ENCODE data around the gene SRPRB. TPM values are rescaled to one million over a fixed set of nuclear protein-coding genes. Genes with fewer than 3 reads are reported as not detected.

Gene SRPRB
- total and polyA plus RNA-seq, 2 donors (not counting 3 experiments of a cell fraction or from before 2014, with no cell fraction given) = 22.7 to 69.2 TPM

DNA sequence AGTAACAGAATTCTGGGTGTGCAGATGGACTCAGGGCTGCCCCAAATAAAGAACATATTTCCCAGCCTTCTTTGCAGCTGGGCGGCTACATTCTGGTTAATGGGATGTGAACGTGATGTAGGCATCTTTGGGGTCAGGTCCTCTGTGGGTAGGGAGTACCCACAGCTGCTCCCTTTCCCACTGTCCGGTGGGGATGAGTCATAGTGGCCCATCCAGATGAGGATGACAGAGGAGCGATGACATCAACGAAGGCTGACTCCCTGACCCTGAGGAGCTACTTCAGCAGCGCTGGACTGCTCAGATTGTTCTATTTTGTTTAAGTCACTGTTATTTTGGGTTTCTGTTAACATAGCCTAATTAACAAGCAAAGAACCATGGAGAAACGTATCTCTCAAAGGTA, 38.0 kb downstream of the SRPRB start:
- TF ChIP-seq, protein P1, sequence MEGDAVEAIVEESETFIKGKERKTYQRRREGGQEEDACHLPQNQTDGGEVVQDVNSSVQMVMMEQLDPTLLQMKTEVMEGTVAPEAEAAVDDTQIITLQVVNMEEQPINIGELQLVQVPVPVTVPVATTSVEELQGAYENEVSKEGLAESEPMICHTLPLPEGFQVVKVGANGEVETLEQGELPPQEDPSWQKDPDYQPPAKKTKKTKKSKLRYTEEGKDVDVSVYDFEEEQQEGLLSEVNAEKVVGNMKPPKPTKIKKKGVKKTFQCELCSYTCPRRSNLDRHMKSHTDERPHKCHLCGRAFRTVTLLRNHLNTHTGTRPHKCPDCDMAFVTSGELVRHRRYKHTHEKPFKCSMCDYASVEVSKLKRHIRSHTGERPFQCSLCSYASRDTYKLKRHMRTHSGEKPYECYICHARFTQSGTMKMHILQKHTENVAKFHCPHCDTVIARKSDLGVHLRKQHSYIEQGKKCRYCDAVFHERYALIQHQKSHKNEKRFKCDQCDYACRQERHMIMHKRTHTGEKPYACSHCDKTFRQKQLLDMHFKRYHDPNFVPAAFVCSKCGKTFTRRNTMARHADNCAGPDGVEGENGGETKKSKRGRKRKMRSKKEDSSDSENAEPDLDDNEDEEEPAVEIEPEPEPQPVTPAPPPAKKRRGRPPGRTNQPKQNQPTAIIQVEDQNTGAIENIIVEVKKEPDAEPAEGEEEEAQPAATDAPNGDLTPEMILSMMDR (IDR thresholded peaks at IDR 0.05; ENCODE audit: extremely low read depth in 1 of 2, insufficient read depth in 1 of 2, low read depth in 1 of 2, low read length in 2 of 2) = no peak
- TF ChIP-seq JUN (IDR thresholded peaks at IDR 0.05; ENCODE audit: borderline replicate concordance, insufficient read depth, insufficient read length, low read depth) = peak; percentile 6
- Histone ChIP-seq H3K4me3 (replicated peaks in 1 of 3; ENCODE audit: insufficient read depth in 1 of 3, low read depth in 1 of 3, low read length in 3 of 3) (no peak overlapping the region), H3K9ac (replicated peaks; ENCODE audit: extremely low read depth, insufficient read depth, low read length) (no peak overlapping the region), H2AFZ (ENCODE audit: low read depth, low read length) (no peak overlapping the region), H3K9me1 (replicated peaks; ENCODE audit: control insufficient read depth, extremely low read depth, insufficient read depth, low read length) (no peaks in the 10 kb centered on the region), H3K9me3 (replicated peaks; ENCODE audit: control insufficient read depth, insufficient read depth, low read length) (no peaks in the 10 kb centered on the region), H3K27ac (ENCODE audit: insufficient read depth, low read depth, low read length) (no peak overlapping the region), H3K36me3 (ENCODE audit: control insufficient read depth in 2 of 2, extremely low read depth in 1 of 2, insufficient read depth in 2 of 2, low read length in 2 of 2) (no peaks in the 10 kb centered on the region), H3K4me1 (ENCODE audit: control insufficient read depth, extremely low read depth, insufficient read depth, low read length) (no peaks in the 10 kb centered on the region), H3K79me2 (ENCODE audit: control insufficient read depth, insufficient read depth, low read length) (no peaks in the 10 kb centered on the region), H3K4me2 (ENCODE audit: insufficient read depth, low read length) (no peak overlapping the region), H3K27me3 (ENCODE audit: control insufficient read depth in 2 of 2, insufficient read depth in 2 of 2, low read length in 2 of 2) (peaks cover 0 to 2% of the 10 kb centered on the region in 2 experiments), H4K20me1 (replicated peaks; ENCODE audit: control insufficient read depth, extremely low read depth, insufficient read depth, low read length) (no peaks in the 10 kb centered on the region)
- BruUV-seq (replicated peaks) = no TSS peak
- intact Hi-C loops (cut with micrococcal nuclease) = no loop called here
- ChIA-PET CTCF (interaction anchor here (0.9 kb wide), 1 partner anchor 21 kb away, joined by 3 read pairs; no protein-coding TSS in a partner anchor), POLR2A (no interaction called here)
- DNase-seq (ENCODE audit: low read depth, low spot score) (no peak), FAIRE-seq (no peak)
- dilution Hi-C loops (cut with MboI; ENCODE audit: extremely low pct_ligation_motif_present, low sequenced_read_pairs) = no loop called here

DNA sequence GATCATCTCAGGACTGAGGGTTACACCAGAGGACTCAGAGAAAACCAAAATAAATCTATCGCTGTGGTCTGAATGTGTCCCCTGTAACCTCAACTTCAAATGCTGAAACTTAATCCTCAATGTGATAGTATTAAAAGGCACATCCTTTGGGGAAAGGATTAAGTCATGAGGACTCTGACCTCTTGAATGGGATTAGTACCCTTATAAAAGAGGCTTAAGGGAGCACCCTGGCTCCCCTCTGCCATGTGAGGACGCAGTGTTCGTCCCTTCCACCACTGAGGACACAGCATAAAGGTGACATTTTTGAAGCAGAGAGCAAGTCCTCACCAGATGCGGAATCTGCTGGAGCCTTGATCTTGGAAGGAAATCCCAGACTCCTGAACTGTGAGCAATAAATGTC, 39.5 kb downstream of the SRPRB start:
- DNase-seq (ENCODE audit: low read depth, low spot score) = no peak
- no peak for FAIRE-seq
- BruUV-seq (replicated peaks) = no TSS peak
- peaks cover 0 to 2% of the 10 kb centered on the region in 2 experiments for H3K27me3 ChIP-seq (ENCODE audit: control insufficient read depth in 2 of 2, insufficient read depth in 2 of 2, low read length in 2 of 2)
- no peaks in the 10 kb centered on the region for H4K20me1 ChIP-seq (replicated peaks; ENCODE audit: control insufficient read depth, extremely low read depth, insufficient read depth, low read length)
- H3K4me1 ChIP-seq (ENCODE audit: control insufficient read depth, extremely low read depth, insufficient read depth, low read length) = no peaks in the 10 kb centered on the region
- H3K9ac ChIP-seq (replicated peaks; ENCODE audit: extremely low read depth, insufficient read depth, low read length) = no peak overlapping the region
- dilution Hi-C loops (cut with MboI; ENCODE audit: extremely low pct_ligation_motif_present, low sequenced_read_pairs) = no loop called here
- no peak overlapping the region for H3K27ac ChIP-seq (ENCODE audit: insufficient read depth, low read depth, low read length)
- ChIA-PET CTCF (no interaction called here), POLR2A (no interaction called here)
- no peaks in the 10 kb centered on the region for H3K79me2 ChIP-seq (ENCODE audit: control insufficient read depth, insufficient read depth, low read length)
- no peak overlapping the region for H2AFZ ChIP-seq (ENCODE audit: low read depth, low read length)
- no peaks in the 10 kb centered on the region for H3K36me3 ChIP-seq (ENCODE audit: control insufficient read depth in 2 of 2, extremely low read depth in 1 of 2, insufficient read depth in 2 of 2, low read length in 2 of 2)
- intact Hi-C loops (cut with micrococcal nuclease) = no loop called here
- H3K4me3 ChIP-seq (replicated peaks in 1 of 3; ENCODE audit: insufficient read depth in 1 of 3, low read depth in 1 of 3, low read length in 3 of 3) = no peak overlapping the region
- H3K9me3 ChIP-seq (replicated peaks; ENCODE audit: control insufficient read depth, insufficient read depth, low read length) = no peaks in the 10 kb centered on the region
- no peaks in the 10 kb centered on the region for H3K9me1 ChIP-seq (replicated peaks; ENCODE audit: control insufficient read depth, extremely low read depth, insufficient read depth, low read length)
- no peak overlapping the region for H3K4me2 ChIP-seq (ENCODE audit: insufficient read depth, low read length)
- TF ChIP-seq POLR2AphosphoS5 (IDR thresholded peaks at IDR 0.05; ENCODE audit: insufficient read depth, low read depth, low read length) (no peak), MYC (IDR thresholded peaks at IDR 0.05; ENCODE audit: low read depth, low read length) (no peak), POLR2A (IDR thresholded peaks at IDR 0.05; ENCODE audit: low read depth, low read length) (no peak), JUN (IDR thresholded peaks at IDR 0.05; ENCODE audit: borderline replicate concordance, insufficient read depth, insufficient read length, low read depth) (no peak), FOS (IDR thresholded peaks at IDR 0.05; ENCODE audit: borderline replicate concordance, insufficient read depth, low read length) (no peak)
- TF ChIP-seq, protein P2, sequence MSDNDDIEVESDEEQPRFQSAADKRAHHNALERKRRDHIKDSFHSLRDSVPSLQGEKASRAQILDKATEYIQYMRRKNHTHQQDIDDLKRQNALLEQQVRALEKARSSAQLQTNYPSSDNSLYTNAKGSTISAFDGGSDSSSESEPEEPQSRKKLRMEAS (IDR thresholded peaks at IDR 0.05; ENCODE audit: insufficient read depth, insufficient read length) = no peak
